Medulla oblongata (tissue), 1 donor: Measurements from ENCODE around the gene C14orf93.

Source experiments
- DNase-seq: peaks from one replicate; pipeline ENCODE4 v3.0.0-alpha.2; 2015; ENCODE audit errors: extremely low spot score

C14orf93 gene, protein sequence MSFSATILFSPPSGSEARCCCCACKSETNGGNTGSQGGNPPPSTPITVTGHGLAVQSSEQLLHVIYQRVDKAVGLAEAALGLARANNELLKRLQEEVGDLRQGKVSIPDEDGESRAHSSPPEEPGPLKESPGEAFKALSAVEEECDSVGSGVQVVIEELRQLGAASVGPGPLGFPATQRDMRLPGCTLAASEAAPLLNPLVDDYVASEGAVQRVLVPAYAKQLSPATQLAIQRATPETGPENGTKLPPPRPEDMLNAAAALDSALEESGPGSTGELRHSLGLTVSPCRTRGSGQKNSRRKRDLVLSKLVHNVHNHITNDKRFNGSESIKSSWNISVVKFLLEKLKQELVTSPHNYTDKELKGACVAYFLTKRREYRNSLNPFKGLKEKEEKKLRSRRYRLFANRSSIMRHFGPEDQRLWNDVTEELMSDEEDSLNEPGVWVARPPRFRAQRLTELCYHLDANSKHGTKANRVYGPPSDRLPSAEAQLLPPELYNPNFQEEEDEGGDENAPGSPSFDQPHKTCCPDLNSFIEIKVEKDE

DNA sequence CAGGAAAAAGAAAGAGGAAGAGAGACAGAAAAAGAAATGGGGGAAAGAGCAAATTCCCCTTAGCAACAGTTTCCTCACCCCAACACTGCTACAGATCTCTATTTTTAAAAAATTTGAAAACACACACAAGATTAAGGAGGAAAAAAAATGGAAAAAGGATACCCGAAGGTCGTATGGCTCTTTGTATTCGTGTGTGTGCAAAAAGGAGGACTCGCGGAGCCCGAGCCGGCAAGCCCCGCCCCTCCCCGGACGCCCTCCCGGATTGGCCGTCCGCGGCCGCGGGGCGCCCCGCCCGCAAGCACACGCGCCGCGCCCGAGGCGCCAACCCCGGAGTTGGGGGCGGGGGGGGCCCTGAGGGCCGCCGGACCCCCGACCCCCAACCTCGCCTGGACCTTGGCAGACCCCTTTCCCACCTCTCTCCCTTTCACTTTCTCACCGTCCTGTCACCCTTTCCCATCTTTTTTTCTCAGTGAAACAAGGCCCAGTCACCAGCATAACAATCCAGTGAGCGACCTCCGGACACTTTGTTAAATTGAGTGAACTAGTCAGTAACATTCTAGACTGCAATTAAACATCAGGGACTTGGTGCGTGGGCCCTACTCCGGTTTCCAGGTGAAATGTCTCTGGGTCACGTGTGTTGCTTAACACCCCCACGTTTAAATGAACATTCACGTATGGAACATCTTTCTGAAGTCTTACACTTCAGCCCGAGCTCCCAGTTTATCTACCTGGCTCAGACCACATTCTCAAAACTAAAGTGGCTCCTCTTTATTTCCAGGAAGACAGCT, at the start of gene C14orf93:
C14orf93 (minus strand) TSS at position 205 of the 788 bp plus-strand sequence. CDS start 11,120 bp downstream, outside the sequence.
- DNase-seq: peak; percentile 74

DNA sequence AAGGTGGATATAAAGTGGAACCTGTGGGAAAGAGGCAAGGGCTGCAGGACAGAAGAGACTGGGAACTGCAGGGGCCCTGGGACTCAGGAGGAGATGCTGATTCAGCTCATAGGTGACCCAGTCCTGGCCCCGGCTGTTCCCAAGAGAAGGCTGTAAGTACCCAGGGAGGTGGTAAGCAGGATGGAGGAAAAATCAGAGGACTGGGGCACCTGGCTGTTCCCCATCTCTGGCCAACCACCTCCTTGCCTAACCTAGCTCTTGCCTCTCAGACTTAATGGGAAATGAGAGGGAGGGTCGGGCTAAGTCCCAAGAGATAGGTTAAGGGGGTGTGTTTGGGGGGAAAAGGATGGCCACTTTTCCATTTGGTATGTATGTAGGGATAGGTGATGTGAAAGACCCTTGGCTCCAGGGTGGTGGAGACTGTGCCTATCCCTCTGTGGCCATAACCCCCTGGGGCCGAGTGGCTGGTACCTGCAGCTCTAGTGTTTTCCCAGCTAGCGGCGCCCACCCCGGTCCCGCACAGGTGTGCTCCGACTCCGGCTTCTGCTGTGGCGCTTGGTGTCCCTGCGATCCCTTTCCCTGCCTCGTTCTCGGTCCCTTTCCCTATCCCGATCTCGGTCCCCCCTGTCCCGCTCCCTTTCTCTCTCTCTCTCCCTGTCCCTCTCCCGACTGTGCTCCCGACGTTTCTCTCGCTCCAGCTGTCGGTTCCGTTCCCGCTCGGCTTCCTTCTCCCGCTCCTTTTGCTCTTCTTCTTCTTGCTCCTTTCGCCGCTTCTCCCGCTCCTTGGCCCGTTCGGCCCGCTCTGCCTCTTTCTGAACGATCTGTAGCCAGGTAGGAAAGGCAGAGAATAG, 48.9 kb upstream of the C14orf93 start:
- DNase-seq: no peak

DNA sequence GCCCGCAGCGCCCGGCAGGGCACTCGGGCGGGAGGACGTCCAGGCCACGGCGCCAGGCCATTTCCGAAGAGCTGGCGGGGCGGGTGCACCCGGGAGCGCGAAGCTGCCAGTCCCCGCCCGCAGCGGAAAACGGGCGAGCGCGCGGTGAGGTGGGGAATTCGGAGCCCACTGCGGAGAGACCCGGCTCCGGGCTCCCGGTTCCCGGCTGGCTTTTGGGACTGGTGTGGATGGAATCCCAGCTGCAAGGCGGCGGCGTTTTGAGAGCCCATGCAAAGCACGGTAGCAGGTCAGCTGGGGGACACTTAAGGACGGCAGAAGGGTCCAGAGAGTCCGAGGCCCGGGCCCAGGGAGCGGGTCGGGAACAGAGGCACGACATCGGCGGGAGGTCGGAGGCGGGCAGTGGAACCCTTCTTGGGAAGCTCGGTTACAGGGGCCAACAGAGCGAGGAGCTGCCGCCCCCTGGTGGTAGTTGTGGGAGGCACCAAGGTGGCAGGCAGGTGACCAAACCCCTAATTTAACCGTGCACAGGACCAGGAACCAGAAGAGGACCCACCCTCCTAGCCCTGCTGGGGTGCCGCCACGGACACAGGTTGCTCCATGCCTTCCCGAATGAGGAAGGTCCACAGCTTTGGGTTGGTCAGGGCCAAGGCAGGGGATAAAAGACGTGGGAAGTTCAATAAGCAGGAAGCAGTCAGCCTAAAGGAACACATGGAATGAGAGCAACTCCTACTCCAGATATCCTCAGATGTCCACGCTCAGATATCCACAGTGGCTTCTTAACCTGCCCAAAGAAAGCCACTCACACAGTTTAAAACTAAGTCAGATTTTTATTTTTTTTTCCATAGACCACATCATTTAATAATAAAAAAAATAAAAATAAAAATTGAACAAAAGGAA, 48.1 kb upstream of the C14orf93 start:
- peak; percentile 89 for DNase-seq

DNA sequence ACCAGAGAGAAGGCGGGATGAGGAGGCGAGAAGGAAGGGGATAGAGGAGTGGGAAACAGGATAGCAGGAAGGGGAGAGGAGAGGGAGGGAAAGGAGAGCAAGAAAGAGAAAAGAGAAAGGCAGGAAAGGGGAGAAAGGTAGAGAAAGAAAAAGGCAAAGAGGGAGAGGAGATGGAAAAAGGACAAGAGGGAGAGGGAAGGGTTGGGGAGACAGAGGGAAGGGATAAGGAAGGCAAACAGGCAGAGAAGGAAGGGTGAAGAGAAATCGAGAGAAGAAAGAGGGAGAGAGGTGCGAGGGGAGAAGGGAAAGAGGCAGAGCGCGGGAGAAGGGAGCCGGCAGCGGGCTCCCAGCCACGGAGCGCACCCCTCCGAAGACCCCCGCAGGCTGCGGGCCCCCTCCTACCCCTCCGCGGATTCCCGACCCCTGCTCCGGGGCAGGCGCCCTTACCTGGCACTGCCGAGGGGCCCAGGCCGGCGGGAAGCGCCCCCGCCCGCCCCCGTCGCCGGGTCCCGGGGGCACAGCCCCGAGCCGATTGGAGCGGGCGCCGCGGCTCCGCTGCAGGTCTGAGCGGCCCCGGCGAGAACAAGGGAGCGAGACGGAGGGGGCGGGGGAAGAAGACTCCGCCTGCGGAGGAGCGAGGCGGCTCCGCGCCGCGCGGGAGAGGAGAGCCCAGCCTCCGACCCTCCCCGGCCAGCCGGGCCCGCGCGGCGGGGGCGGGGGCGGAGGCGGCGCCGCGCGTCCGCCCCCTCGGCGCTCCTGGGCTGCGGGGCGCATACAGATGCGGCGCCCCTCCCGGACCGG, 47.2 kb upstream of the C14orf93 start, which contains the start of gene CDH24:
CDH24 (minus strand) TSS at position 565 of the 801 bp plus-strand sequence. CDS start 1,787 bp downstream, outside the sequence.
- peak; percentile 60 for DNase-seq

DNA sequence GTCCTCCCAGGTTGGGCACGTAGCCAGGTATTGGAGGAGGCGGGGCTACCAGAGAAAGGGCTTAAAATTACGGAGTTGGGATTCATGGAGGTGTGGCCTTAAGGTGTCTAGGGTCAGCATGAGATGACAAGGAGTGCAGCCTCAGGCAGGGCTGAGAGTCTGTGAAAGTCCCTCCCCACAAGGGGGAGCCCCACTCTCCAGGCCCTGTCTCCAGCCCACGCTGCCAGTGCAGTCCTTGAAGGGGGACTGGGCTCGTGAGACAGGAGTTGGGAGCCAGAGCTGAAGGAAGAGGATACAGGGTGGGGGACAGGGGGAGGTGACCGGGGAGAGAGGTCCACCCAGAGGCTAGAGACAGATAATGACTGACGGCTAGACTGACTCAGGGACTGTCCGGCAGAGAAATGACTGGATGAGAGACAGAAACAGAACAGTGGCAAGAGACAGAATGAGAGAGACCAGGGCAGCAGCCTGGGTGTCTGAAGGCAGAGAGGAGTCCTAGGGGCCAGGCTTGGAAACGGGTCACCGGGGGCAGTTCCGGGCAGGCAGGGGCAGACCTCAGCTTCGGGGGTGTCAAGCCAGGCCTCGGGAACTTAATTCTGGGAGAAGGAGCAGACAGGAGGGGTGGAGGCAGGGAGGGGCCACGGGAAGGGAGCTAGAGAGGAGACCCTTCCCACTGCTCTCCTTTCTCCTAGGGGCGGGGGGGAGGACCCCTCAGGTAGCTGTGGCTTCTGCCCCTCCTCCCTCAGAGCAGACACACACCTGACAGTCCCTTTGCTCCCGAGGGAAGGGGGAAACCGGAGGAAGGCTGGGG, 46.4 kb upstream of the C14orf93 start:
- DNase-seq: peak; percentile 72

DNA sequence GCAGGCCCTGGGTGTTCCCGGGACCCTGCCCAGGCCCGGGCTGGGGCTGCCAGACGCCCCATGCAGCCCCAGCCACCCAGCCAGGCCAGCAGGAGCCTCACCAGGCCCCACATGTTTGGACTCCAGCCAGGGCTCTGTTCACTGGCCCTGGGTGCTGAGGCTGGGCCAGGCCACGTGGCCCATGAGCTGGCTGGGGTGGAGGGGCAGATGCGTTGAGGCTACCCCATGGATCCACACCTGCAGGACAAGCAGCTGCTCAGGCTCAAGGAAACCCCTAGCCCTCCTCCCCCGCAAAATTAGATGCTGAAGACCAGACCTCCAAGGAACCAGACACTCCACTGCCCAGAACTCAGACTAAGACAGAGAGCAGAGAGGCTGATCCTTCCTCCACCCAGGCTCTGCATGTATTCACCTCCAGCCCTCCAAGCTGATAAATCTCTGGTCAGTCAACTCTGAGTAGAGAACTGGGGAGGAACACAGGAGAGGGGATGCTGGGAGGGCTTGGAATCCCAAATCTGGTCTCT, 45.7 kb upstream of the C14orf93 start:
- DNase-seq: peak; percentile 33

DNA sequence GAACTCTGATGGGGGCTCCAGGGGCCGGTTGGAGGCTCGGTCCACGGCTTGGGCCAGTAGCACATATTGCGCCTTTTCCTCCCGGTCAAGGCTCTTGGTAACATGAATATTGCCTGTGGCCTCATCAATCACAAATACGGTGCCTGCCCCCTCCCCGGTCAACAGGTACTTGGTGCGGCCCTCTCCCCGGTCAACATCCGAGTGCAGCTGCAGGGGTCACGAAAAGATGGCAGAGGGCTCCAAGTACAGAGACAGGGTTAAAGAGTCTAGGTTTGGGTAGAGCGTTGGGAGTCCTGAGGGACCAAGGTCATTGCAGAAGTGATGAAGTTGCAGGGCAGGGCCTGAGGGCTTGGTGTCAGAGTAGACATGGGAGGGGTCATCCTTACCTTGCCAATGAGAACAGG, 45.2 kb upstream of the C14orf93 start:
- DNase-seq: no peak

DNA sequence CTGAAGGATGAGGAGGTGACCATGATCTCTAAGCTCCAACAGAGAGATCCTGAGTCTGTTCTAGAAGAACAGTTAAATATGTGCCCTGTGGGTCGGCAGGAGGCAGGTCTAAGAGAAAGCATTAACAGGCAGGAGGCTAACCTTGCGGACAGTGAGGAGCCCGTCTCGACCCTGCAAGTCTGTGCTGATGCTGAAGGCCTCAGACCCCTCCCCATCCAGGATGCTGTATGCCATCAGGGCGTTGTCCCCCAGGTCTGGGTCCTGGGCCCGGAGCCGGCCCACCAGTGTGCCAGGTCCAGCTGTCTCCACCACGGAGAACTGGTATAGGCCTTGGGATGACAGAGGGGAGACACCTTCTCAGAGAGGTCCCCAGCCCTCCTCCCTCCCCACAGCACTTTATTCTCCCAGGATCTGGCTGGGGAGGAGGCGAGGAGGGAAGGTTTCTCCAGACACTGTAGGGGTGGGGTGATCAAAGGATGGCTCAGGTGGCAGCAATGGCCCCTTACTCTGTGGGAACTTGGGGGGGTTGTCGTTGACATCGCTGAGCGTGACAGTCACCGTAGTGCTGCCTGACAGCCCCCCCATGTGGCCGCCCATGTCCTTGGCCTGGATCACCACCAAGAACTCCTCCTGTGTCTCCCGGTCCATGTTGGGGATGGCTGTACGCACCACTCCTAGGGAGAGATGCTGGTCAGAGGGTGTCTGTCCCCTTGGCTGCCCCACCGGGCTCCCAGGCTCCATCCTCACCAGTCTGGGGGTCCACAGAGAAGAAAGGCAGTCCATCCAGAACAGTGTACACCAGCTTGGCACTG, 44.3 kb upstream of the C14orf93 start:
- no peak for DNase-seq

DNA sequence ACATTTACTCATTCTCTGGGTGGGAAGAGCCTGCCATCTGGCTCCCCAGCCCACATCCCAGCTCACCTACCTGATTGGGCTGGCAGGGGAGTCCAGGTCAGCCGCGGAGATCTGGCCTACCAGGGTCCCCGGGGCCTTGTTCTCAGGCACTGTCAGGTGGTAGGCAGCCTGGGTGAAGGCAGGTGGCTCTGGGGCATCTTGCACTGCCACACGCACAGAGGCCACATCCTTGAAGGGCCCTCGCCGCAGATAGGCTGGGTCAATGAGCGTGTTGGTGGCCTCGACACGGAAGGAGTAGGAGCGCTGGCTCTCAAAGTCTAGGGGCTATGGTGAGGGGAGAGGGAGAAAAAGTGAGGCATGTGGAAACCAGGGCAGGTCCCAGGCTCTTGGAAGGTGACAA, 43.5 kb upstream of the C14orf93 start:
- DNase-seq: no peak

DNA sequence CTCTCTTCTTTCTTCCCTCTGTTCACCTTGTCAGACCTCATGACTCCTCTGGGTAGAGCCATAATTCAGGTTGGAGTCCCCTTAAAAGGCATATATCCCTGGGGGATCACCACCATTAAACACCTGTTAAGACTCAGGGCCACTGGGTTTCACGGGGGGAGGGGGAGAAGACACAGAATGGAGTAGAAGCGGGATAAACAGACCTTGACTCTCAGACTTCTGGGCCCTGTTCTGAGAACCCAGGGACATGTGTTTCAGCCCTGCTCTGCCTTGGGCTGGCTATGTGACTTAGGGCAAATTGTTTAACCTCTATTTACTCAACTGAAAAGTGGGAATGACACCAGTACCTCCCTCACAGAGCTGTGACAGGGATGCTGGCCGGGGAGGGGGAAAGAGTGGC, 42.7 kb upstream of the C14orf93 start:
- no peak for DNase-seq

DNA sequence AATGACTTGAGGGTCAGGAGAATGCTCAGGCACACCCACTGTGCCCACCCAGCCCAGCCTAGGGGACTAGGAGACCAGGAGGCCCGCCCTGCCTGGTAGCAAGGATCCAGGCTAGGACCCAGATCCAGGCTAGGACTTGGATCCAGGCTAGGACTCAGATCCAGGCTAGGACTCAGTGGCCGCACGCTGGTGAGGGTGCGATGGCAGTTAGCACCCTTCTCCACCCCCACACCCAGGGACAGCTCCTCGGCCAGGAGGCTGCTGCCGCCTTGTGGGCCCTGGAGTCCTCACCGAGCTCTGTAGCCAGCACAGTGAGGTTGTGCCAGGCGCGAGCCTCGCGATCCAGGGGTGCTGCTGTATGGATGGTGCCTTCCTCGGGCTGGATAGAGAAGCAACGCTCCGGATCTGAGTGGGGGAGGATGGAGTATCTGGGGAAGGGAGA, 42.3 kb upstream of the C14orf93 start:
- DNase-seq: peak; percentile 30

DNA sequence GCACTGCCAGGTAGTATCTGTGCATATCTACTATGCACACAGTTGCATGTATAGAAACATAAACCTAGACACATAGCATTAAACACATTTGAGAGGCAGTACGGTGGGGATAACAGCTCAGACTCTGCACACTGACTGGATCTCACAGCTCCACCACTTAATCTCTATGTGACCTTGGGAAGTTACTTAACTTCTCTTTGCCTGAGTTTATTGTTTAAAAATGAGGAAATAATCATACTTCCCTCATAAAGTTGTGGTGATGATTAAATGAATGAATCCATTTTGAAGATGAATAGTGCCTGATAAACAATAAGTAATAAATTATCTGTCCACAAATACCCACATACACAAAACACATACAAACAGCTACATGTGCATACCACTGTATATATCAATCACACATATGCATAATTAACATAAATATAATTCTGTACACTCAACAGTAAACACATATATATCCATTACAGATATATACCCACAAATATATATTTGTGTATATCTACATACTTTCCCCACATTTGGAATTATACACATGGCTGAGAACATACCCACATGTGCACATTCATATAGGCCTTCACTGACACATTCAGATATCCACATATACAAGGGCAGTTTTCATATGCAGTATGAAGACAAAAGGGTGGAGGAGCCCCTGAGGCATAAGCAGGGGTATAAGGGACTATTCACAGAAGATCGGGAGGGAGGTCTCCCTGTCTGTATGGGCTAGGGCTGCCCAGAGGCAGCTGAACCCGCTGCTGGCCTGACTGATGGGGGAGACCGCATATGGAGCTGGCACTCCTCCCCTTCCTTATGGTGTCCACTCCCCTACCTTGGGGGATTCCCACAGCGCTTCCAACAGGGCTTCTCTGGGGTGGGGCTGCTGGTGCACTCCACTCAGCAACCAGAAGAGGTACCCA, 41.5 kb upstream of the C14orf93 start:
- DNase-seq: no peak

DNA sequence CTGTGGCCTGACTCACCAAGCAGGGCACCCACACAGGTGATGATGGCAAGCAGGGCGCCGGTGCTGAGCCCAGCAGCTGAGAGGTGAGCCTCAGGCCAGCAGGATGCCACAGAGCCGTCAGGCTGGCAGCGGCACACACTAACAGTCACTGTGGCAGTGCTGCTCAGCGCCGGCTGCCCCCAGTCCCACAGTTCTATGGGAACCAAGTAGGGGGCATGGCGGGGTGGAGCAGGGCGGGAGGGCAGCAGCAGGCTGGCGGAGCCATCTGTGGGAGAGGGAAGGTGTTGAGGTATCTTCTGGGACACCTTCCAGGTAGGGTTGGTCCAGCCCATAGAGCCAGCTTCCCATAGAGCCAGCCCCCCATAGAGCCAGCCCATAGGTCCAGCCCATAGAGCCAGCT, 39.1 kb upstream of the C14orf93 start:
- DNase-seq: no peak

DNA sequence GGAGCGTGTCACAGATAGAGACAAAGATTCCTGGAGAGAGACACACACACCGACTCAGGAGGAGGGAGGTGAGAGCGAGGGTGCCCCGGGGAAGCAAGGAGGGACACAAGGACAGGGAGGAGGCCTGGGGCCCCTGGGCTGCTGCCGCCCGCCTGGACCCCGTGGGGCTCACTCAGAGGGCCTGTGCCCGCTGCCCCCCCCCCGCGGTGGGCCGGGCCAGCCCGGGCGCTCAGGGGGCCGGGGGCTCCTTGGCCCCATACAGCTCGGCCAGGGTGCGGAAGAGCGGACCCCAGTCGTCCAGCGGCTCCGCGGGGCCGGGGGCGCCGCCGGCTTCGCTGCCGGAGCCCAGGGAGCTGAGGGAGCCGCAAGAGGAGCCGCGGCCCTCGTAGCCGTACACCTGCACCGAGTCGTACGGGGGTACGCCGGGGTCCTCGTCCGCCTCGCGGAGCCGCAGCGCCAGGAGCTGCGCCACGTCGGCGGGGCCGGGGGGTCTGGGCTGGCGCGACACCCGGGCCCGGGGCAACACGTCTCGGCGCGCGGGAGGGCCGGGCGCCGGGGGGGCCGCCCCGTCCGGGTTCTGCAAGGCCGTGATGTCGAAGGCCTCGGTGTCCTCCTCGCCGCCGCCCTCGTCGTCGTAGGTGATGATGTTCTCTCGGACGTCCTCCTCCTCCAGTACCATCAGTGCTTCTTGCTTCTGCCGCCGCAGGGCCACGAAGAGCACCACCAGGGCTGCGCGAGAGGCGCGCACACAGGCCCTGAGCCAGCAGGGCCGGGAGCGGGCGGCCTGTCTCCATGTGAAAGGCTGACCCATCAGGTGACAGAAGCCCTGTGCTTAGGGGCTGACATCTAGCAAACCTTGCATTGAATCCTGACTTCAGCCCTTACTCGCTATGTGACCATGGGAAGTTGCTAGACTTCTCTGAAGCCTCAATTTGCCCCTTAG, 38.1 kb upstream of the C14orf93 start:
- DNase-seq: no peak

DNA sequence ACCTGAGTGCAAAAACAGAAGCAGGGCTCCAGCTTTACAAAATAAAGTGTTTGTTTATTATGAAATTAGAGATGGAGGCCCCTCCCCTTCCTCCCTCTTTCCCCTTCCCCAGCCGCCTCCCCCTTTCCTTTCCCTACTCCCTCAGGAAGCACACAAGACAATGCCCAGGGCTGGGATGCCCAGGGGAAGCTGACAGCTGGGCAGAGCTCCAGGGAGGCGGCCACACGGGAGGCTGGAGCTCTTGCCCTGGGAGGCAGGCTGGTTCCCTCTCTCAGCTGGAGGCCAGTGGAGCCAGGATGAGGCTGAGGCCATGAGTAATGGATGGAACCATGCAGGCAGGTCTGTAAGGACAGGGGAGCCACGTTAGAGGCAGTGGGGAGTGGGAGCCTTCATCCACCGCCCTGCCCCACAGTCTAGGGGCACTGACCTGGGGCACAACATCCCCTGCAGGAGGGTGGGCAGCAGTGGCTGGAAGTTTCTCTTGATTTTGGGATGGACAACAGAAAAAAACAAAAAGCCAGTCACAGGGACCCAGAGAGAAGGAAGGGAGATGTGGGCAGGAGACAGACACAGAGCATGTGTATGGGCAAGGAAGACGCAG, 37.2 kb upstream of the C14orf93 start:
- DNase-seq: no peak
